NB4 (cell line): ENCODE measurements around the gene SH3BP4.

Source experiments
- DNase-seq: peaks from one replicate; pipeline ENCODE4 v3.0.0; 2010; ENCODE audit warnings: low read depth
- H3K4me3 ChIP-seq: one replicate; pipeline ENCODE4 v1.5.1; 2011; ENCODE audit warnings: mild to moderate bottlenecking, low read depth, low read length, moderate library complexity
- MYC ChIP-seq: IDR thresholded peaks from 2 replicates; pipeline ENCODE4 v1.6.1; 2011; ENCODE audit warnings: low read depth, low read length
- POLR2A ChIP-seq: IDR thresholded peaks from 2 replicates; pipeline ENCODE4 v1.6.1; 2011; ENCODE audit warnings: mild to moderate bottlenecking; ENCODE audit not compliant: insufficient read length; ENCODE audit errors: extremely low read depth
- TF ChIP-seq, protein P1 (sequence below): IDR thresholded peaks from one replicate; pipeline ENCODE4 v1.5.1; 2012; ENCODE audit warnings: low read depth, low read length
- TF ChIP-seq, protein P2 (sequence below): IDR thresholded peaks from 2 replicates; pipeline ENCODE4 v1.6.1; 2011; ENCODE audit warnings: low read depth, low read length

Gene SH3BP4

DNA sequence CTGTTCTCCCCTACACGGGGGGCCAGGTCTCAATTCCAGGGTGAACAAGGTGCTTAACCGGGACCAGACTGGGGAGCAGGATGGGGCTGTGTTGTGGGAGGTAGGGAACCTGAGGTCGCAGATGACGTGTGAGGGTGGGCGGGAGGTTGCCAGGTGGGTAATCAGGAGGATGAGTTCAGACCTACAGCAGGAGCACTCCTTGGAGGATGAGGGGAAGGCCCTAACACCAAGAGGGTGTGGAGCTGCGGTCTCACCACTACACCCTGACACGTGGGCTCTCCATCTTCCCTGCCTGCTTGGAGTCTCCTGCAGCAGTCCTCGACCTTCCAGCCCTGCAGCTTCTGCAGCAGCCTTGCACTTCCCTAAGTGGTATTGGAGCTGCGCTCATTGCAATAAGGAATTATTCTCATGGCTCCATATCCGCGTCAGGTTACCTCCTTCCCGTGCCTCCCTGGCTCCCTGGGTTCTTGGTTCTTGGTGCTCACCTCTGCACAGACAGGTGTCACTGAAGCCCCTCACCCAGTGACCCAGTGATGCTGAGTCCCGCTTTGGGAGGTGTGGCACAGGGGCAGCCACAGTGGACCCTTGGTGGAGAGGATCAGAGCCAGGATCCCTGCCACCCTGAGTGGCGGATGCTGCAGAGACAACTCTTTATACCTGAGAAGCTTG lies 15.5 kb downstream of the SH3BP4 start:
- DNase-seq = no peak
- no peak overlapping the region for H3K4me3 ChIP-seq
- TF ChIP-seq MYC (no peak), POLR2A (no peak)
- TF ChIP-seq, protein P1, sequence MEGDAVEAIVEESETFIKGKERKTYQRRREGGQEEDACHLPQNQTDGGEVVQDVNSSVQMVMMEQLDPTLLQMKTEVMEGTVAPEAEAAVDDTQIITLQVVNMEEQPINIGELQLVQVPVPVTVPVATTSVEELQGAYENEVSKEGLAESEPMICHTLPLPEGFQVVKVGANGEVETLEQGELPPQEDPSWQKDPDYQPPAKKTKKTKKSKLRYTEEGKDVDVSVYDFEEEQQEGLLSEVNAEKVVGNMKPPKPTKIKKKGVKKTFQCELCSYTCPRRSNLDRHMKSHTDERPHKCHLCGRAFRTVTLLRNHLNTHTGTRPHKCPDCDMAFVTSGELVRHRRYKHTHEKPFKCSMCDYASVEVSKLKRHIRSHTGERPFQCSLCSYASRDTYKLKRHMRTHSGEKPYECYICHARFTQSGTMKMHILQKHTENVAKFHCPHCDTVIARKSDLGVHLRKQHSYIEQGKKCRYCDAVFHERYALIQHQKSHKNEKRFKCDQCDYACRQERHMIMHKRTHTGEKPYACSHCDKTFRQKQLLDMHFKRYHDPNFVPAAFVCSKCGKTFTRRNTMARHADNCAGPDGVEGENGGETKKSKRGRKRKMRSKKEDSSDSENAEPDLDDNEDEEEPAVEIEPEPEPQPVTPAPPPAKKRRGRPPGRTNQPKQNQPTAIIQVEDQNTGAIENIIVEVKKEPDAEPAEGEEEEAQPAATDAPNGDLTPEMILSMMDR = no peak
- TF ChIP-seq, protein P2, sequence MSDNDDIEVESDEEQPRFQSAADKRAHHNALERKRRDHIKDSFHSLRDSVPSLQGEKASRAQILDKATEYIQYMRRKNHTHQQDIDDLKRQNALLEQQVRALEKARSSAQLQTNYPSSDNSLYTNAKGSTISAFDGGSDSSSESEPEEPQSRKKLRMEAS = no peak

DNA sequence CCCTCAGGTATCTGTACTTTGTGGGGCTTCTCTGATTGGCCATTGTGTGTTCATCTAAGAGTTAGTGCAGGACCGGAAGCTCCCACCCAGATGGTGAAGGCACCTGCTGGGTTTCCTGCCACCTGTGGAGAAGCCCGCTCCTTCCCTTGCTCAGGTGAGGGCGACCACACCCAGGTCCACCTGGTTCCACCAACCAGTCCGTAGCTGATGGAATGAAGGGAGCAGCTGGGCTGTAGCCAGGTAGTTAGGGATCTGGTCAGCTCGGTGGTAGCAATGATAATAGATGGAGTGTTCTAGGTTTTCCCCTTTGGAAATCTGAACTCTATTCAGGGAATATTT lies 16.0 kb downstream of the SH3BP4 start:
- no peak overlapping the region for H3K4me3 ChIP-seq
- DNase-seq = no peak

DNA sequence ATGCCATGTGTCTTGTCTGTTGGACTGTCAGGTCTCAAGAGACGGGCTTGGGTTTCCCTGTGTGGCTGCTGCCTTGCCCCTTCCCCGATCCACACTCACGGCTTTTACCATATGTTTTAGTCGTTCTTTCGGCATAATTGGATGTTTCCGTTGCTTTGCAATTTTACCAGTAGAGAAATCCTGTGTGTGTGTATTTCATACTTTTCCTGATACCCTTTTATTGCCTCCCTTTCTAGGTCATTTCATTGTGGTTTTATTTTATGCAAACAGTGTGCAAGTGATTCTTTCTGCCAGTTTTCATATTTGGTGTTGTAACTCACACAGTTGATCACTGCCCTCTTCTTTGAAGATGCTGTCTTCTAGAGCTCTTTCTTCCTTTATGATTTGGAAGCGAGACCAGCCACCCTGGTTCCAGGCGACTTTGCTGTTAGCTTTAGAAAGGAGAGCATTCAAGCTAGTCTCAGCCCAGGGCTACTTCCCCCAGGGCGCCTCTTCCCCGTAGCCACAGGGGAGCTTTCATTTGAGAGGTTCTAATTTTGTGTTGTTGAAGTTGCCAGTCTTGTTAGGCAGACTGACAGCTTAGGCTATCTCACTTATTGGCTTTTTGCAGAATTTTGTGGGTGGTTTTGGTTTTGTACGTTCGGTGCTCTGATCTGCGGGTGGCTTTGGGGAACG lies 17.0 kb downstream of the SH3BP4 start:
- DNase-seq = no peak
- no peak overlapping the region for H3K4me3 ChIP-seq
- TF ChIP-seq POLR2A = no peak
- TF ChIP-seq, protein P1 = no peak
- TF ChIP-seq, protein P2 = no peak
- no peak for TF ChIP-seq MYC

More for the DNA sequence above, 16.0 kb downstream of the SH3BP4 start:
- TF ChIP-seq, protein P1 = no peak
- TF ChIP-seq POLR2A (no peak), MYC (no peak)
- TF ChIP-seq, protein P2 = no peak

DNA sequence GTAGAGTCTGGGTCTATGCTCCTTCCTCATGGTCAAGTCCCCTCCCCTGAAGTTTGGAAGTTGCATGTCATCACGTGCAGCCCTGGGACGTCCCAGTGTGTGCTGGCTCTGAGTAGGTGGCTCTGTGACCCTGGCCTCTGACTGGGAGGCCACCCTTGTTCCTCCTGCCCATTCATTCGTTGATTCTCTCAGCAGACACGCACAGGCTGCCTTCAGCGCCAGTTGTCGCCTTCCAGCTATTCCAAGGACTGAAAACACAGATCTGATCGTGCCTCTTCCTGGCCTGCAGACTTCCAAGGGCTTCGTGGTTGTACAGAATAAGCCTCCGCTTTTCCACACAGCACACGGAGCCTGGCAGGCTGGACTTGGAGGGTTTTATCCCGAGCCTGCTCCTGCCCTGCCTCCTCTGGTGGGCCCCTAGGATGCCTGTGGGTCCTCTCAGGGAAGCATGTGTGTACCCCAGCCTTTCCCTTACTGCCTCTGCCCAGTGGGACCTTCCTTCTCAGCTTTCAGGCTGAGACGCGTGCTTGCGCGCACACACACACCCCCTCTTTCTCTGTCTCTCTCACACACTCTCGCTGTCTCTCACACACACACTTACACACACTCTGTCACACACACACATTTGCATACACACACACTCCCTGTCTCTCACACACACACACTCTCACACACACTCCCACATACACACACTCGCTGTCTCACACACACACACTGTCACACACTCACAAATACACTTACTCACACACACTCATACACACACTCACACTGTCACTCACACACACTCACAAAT lies 17.7 kb downstream of the SH3BP4 start:
- no peak for DNase-seq
- TF ChIP-seq, protein P2 = no peak
- TF ChIP-seq MYC = no peak
- TF ChIP-seq, protein P1 = no peak
- TF ChIP-seq POLR2A = no peak
- no peak overlapping the region for H3K4me3 ChIP-seq

DNA sequence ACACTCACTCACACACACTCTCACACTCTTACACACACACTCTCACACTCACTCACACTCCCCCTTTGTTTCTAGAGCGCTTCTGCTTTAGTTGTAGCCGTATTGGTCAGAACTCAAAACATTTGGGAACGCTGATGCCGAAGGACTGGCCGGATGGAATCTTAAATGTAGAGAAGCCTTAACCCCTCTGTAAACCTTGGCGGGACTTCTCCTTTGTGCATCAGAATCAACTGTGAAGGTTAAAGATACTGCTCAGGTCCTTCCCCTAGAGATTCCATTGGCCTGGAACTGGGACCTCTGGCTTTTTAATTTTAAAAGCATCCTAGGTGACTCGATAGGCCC lies 18.3 kb downstream of the SH3BP4 start:
- H3K4me3 ChIP-seq = no peak overlapping the region
- TF ChIP-seq MYC (no peak), POLR2A (no peak)
- TF ChIP-seq, protein P2 = no peak
- no peak for DNase-seq

DNA sequence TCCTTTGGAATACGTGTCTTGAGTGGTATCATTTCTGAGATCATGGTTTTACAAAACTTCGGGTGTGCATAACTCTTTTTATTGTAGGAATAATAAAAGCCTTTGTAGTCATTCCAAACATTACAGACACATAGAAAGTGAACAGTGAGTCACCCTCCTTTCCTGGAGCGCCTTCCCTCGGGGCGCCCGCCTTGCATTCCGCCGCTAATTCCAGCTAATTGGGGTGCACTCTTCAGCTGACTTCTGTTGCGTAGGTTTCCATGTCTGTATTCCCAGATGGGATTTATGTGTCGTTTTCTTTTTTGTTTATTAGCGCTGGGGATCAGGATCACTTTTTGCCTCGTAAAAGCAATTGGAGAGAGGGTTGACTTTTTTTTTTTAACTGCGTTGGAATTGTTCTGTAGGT lies 18.7 kb downstream of the SH3BP4 start:
- no peak for DNase-seq
- TF ChIP-seq MYC (no peak), POLR2A (no peak)
- TF ChIP-seq, protein P2 = no peak
- TF ChIP-seq, protein P1 = no peak
- no peak overlapping the region for H3K4me3 ChIP-seq
